HUES6 (cell line): Measurements from ENCODE around the gene GSTA2.
"Not testable (repeated sequence)": the region's sequence is repeated elsewhere in the genome, so short reads cannot be mapped to it uniquely, and the experiment has no call there.

Experiments
- H3K27ac ChIP-seq: 2 replicates; pipeline ENCODE4 v1.7.0; 2013; ENCODE audit warnings: low read depth, mild to moderate bottlenecking, low read length, inconsistent platforms
- H3K27me3 ChIP-seq: 2 replicates; pipeline ENCODE4 v1.6.1; 2013; ENCODE audit warnings: low read length; ENCODE audit not compliant: control insufficient read depth, insufficient read depth
- H3K36me3 ChIP-seq: 2 replicates; pipeline ENCODE4 v1.6.1; 2013; ENCODE audit warnings: low read length; ENCODE audit not compliant: control insufficient read depth, insufficient read depth
- H3K4me1 ChIP-seq: 2 replicates; pipeline ENCODE4 v1.6.1; 2013; ENCODE audit warnings: low read length; ENCODE audit not compliant: control insufficient read depth, insufficient read depth
- H3K4me3 ChIP-seq: 2 replicates; pipeline ENCODE4 v1.5.1; 2013; ENCODE audit warnings: low read depth, low read length
- H3K9ac ChIP-seq: one replicate; pipeline ENCODE4 v1.6.1; 2013; ENCODE audit warnings: mild to moderate bottlenecking, low read length
- H3K9me3 ChIP-seq: 2 replicates; pipeline ENCODE4 v1.6.1; 2013; ENCODE audit warnings: low read depth, low read length; ENCODE audit not compliant: control insufficient read depth, insufficient read depth

GSTA2 gene

DNA sequence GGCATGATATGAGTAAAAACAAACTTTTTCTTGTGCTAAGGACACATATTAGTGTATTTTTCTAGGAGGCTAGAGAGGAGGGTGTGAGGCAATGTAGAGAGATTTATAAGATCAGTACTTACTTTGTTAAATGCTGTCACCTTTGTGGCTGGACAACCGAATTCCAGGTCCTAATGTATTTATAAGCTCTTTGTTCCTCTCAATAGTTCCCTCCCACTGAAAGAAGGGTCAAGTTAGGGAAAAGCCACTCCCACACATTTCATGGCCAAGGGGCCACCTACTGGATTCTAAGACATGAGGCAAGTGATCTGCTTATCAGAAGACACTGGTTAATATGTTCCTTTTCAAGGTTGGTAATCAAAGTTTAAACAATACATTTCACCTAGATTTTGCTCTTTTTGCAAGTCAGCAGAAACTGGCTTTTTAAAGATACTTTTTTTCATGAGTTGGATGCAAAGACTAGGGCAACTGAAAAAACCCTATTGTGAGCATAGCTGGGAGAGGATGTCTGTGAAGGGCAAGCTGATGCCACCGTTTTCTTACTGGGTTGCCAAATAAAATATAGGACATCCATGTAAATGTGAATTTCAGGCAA lies at the start of gene GSTA2:
Gene GSTA2, minus strand, starts transcription at position 154 of the 595 bp plus-strand sequence. CDS start 5,528 bp downstream, outside the sequence.
- H3K4me1 ChIP-seq, H3K9me3 ChIP-seq, H3K36me3 ChIP-seq, H3K4me3 ChIP-seq, H3K9ac ChIP-seq, H3K27ac ChIP-seq, H3K27me3 ChIP-seq: not testable (repeated sequence)

- not testable (repeated sequence) for H3K27me3 ChIP-seq
These were observed 46.5 kb upstream of the GSTA2 start for GRCh38 chr6:52809777-52810176.

DNA sequence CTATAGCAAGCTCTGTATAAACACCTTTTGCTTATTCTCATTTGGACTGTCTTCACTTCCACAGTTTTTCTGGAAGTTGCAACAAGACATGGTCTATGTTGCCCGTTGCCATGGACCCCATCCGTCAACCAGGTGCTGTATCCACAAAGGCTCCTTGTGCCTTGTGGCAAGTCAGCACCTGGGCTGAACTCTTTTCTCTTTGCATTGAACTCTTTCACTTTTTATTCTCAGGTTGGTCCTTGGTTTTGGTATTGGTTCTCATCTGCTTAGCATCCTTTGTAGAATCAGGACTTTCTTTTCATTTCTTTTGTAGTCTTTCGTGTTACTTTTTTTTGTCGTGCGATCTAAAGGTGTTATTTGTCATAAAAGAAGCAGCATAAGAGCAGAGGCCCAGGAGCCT lies 45.4 kb upstream of the GSTA2 start:
- H3K27ac ChIP-seq = no peak overlapping the region
- no peaks in the 10 kb centered on the region for H3K36me3 ChIP-seq
- no peaks in the 10 kb centered on the region for H3K4me1 ChIP-seq
- no peaks in the 10 kb centered on the region for H3K9me3 ChIP-seq
- H3K9ac ChIP-seq = no peak overlapping the region
- no peak overlapping the region for H3K4me3 ChIP-seq
- H3K27me3 ChIP-seq = no peaks in the 10 kb centered on the region

More at GRCh38 chr6:52809777-52810176, 46.5 kb upstream of the GSTA2 start:
- not testable (repeated sequence) for H3K36me3 ChIP-seq, H3K9ac ChIP-seq, H3K4me1 ChIP-seq, H3K27ac ChIP-seq, H3K4me3 ChIP-seq, H3K9me3 ChIP-seq

GRCh38 chr6:52803668-52804255 lies 40.5 kb upstream of the GSTA2 start, which contains the start of gene GSTA1:
TSS of gene GSTA1 (minus strand) at chr6:52803816. CDS start at chr6:52799267, 4,549 bp downstream.
- H3K9ac ChIP-seq, H3K36me3 ChIP-seq, H3K27ac ChIP-seq, H3K4me1 ChIP-seq, H3K27me3 ChIP-seq, H3K9me3 ChIP-seq, H3K4me3 ChIP-seq: not testable (repeated sequence)

- no peaks in the 10 kb centered on the region for H3K36me3 ChIP-seq
These were observed 39.5 kb upstream of the GSTA2 start for GRCh38 chr6:52802806-52803205.

DNA sequence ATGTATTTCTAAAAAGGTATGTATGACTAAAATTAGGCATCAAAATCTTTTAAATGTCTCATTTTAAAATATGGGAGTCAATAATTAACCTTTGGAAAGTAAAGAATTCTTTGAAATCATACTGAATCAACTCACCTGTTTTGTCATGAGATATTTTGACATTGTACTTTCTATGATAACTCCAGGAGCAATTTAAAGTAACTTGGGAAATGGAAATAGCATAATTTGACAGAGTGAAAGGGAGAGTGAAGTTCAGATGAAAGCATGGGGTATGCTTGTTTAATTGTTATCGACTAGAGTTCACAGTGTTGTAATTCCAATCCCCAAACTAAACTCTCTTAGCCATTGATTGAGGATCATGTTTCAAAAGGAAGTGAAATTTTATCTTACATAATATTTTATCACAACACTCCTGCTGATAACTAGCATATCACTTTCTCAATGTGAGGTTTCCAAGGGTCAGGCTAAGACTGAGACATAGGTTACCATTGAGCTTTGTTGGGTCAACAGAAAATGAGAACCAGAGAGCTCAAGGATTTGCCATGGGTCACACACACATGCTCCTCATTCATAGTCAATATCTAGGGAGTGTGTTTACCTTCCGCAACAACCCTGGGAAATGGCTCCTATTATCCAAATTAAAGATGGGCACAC lies 38.0 kb upstream of the GSTA2 start:
- Histone ChIP-seq H3K36me3 (no peaks in the 10 kb centered on the region), H3K27ac (no peak overlapping the region), H3K4me3 (no peak overlapping the region), H3K9me3 (no peaks in the 10 kb centered on the region), H3K9ac (no peak overlapping the region), H3K4me1 (no peaks in the 10 kb centered on the region), H3K27me3 (no peaks in the 10 kb centered on the region)

More at GRCh38 chr6:52802806-52803205, 39.5 kb upstream of the GSTA2 start:
- Histone ChIP-seq H3K9me3 (no peaks in the 10 kb centered on the region), H3K4me3 (no peak overlapping the region), H3K9ac (no peak overlapping the region), H3K4me1 (no peaks in the 10 kb centered on the region), H3K27ac (no peak overlapping the region), H3K27me3 (no peaks in the 10 kb centered on the region)

GRCh38 chr6:52799272-52799671 lies 36.0 kb upstream of the GSTA2 start:
- not testable (repeated sequence) for H3K9me3 ChIP-seq, H3K9ac ChIP-seq, H3K27me3 ChIP-seq, H3K36me3 ChIP-seq, H3K4me3 ChIP-seq, H3K27ac ChIP-seq, H3K4me1 ChIP-seq

DNA sequence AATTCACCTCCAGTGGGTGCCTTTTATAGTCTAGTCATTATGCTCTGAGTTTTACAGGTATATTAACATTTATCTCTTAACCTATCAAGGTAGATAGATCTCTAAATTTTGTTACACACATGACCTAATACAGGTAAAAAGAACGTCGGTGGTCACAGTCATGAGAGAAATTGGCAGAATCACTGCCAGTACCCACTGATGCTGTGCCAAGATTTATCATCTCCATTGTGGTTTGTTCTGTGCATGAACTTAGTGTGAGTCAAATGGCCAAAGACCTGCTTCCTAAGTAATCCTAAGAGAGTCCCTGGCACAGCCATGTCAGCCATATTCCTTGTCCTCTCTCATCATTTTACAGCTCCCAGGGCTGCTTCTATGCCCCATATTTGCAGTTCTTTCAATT lies 31.1 kb upstream of the GSTA2 start:
- not testable (repeated sequence) for H3K9me3 ChIP-seq, H3K27me3 ChIP-seq, H3K4me1 ChIP-seq, H3K27ac ChIP-seq, H3K36me3 ChIP-seq, H3K9ac ChIP-seq, H3K4me3 ChIP-seq

DNA sequence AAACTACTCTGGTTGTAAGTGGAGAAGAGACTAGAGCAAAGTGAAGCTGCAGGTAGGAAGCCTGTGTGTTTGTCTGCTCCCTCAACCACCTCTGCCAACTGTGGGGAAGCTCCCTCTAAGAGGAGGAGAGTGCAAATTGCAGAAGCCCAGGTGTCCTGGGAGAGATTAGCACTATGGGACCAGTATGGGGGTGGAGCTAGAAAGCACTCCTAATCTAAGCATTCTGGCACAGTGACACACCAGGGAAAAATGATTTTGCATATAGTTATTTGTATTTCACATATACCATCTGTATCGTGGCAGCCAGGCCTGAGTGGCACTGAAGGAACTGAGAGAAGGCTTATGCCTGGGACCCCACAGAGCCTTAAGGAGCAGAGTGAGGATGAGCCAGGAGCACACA lies 27.6 kb upstream of the GSTA2 start:
- no peaks in the 10 kb centered on the region for H3K4me1 ChIP-seq
- peaks cover 10% of the 10 kb centered on the region; the same call in 1 of the 2 replicates for H3K9me3 ChIP-seq
- H3K4me3 ChIP-seq = no peak overlapping the region
- H3K36me3 ChIP-seq = no peaks in the 10 kb centered on the region
- no peak overlapping the region for H3K9ac ChIP-seq
- no peak overlapping the region for H3K27ac ChIP-seq
- H3K27me3 ChIP-seq = no peaks in the 10 kb centered on the region

- not testable (repeated sequence) for H3K36me3 ChIP-seq, H3K27me3 ChIP-seq, H3K4me3 ChIP-seq, H3K27ac ChIP-seq, H3K4me1 ChIP-seq, H3K9ac ChIP-seq
- H3K9me3 ChIP-seq = peaks cover 11% of the 10 kb centered on the region; the same call in 1 of the 2 replicates
These were observed 26.4 kb upstream of the GSTA2 start for GRCh38 chr6:52789658-52790057.

DNA sequence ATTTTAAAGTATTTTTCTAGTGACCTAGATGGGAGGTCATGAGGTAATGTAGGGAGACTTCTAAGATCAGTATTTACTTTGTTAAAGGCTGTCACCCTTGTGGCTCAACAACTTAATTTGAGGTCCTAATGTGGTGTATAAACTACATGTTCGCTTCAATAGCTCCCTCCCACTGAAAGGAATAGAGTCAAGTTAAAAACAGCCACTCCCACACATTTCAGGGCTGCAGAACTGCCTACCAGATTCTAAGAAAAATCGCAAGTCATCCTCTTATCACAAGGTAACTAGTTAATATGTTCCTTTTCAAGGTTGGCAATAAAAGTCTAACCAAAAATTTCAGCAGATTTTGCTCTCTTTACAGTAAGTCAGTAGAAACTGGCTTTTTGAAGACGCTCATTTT lies 25.2 kb upstream of the GSTA2 start:
- Histone ChIP-seq H3K27ac (no peak overlapping the region), H3K9ac (no peak overlapping the region), H3K9me3 (peaks cover 11% of the 10 kb centered on the region; the same call in 1 of the 2 replicates), H3K27me3 (no peaks in the 10 kb centered on the region), H3K4me1 (no peaks in the 10 kb centered on the region), H3K36me3 (no peaks in the 10 kb centered on the region), H3K4me3 (no peak overlapping the region)
